ENCODE data around the gene ST7L.

The ST7L gene

DNA sequence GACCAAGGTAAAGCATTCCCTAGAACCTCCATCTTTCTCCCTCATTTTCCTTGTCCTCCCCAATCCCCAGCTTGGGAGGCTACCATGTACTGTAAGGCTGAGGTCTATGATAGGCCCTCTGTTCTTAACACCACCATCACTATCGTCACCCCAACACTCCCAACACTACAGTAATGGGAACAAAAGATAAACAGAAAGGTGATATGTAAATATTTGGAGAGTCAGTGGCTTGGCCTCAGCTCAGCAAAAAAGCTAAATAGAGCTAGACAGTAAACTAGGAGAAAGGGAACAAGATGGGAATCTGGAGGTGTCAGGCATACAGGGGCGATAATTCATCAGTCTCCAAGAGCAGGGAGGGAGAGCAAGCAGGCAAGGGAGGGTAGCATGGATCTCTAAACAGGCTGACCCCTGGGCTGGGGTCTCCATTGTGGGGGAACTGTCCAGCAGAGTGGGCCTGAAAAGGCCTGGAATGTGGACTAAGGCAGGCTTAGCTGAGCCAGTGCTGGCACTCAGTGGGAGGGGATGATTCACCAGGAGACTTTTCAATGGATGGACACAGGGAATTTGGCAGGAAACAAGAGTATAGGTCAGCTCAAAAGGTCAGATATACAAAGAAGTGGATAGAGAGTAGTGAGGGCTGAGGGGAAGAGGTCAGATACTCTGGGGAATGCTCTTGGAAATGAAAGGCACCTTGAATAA, 103.5 kb downstream of the ST7L start:
- no peak overlapping the region for H3K4me3 ChIP-seq (replicated peaks in 1 of 2; ENCODE audit: low read depth in 2 of 2, low read length in 2 of 2)
- no peak for TF ChIP-seq CTCF (IDR thresholded peaks at IDR 0.05; ENCODE audit: low read depth, low read length)
- DNase-seq (ENCODE audit: low read depth in 2 of 2): peak; percentile 54 to 71

DNA sequence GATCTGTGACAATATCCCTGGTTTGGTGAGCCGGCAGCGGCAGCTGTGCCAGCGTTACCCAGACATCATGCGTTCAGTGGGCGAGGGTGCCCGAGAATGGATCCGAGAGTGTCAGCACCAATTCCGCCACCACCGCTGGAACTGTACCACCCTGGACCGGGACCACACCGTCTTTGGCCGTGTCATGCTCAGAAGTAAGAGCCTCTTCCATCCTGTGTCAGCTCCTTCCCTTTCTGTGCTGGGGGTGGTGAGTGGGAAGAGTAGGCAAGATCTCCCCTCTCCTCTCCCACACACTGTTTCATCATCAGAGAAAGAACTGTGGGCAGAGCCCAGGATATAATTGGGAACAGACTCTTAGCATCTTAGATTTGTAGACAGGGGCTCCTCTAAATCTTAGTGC, 104.0 kb downstream of the ST7L start:
- no peak for TF ChIP-seq CTCF (IDR thresholded peaks at IDR 0.05; ENCODE audit: low read depth, low read length)
- DNase-seq (ENCODE audit: low read depth in 2 of 2): no peak
- H3K4me3 ChIP-seq (replicated peaks in 1 of 2; ENCODE audit: low read depth in 2 of 2, low read length in 2 of 2): no peak overlapping the region

GRCh38 chr1:112513112-112513870, 105.7 kb downstream of the ST7L start:
- no peak for TF ChIP-seq CTCF (IDR thresholded peaks at IDR 0.05; ENCODE audit: low read depth, low read length)
- peak; percentile 60 to 76 for DNase-seq (ENCODE audit: low read depth in 2 of 2)
- H3K4me3 ChIP-seq (replicated peaks in 1 of 2; ENCODE audit: low read depth in 2 of 2, low read length in 2 of 2): no peak overlapping the region

GRCh38 chr1:112511897-112512296, 107.0 kb downstream of the ST7L start:
- no peak for DNase-seq (ENCODE audit: low read depth in 2 of 2)
- TF ChIP-seq CTCF (IDR thresholded peaks at IDR 0.05; ENCODE audit: low read depth, low read length): no peak
- H3K4me3 ChIP-seq (replicated peaks in 1 of 2; ENCODE audit: low read depth in 2 of 2, low read length in 2 of 2): no peak overlapping the region

DNA sequence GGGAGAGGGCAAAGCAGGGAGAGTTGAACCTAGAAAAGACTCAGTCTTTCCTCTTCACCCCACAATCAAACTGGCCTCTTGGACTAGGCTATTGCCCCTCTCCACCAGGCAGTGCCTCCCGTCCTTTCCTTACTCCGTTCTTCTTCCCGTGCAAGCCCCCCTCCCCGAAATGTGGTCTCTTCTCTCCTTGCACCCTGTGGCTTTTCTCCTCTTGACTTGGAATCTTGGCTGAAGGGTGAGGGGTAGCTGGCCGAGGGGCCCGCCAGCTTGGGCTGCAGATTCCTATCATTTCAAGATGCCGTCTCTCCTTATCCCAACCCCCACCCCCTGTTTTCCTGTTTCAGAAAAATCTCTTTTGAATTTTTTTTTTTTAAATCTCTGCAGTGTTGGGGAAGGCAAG, 108.6 kb downstream of the ST7L start:
- no peak overlapping the region for H3K4me3 ChIP-seq (replicated peaks in 1 of 2; ENCODE audit: low read depth in 2 of 2, low read length in 2 of 2)
- TF ChIP-seq CTCF (IDR thresholded peaks at IDR 0.05; ENCODE audit: low read depth, low read length): no peak

DNA sequence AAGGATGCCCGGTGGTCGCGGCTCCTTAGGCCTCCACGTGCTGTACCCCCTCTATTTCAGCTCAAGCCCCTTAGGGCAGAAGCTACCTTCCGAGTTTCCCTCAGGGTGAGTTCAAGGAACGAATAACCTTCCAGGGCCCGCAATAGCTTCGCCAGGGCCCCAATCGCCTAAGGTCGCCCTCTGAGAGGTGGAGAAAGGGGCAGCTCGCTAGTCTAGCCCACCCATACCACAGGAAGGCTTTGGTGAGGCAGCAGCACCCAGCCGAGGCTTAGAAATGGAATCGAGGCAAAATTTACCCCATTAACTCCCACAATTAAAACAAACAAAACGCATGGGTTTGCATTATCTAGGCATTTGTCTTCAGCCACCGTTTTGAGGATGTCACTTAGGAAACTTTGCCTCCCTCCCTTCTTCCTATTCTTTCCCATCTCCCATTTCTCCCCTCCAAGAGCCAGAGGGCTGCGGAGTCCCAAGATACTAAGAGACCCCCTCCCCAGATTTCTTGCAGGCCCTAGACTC, 109.2 kb downstream of the ST7L start:
- no peak for DNase-seq (ENCODE audit: low read depth in 2 of 2)
- H3K4me3 ChIP-seq (replicated peaks in 1 of 2; ENCODE audit: low read depth in 2 of 2, low read length in 2 of 2): peak overlapping the region in 1 of 2 donors; percentile 59
- no peak for TF ChIP-seq CTCF (IDR thresholded peaks at IDR 0.05; ENCODE audit: low read depth, low read length)

More for the DNA sequence above, 108.6 kb downstream of the ST7L start:
- DNase-seq (ENCODE audit: low read depth in 2 of 2): no peak
